ENCODE data around the gene DLL1.
"Not testable (repeated sequence)": the region's sequence is repeated elsewhere in the genome, so short reads cannot be mapped to it uniquely, and the experiment has no call there.

DLL1 gene

GRCh38 chr6:170266061-170266825, 24.6 kb downstream of the DLL1 start:
- peak; percentile 84 for DNase-seq

- DNase-seq = peak; percentile 87
These were observed 25.2 kb downstream of the DLL1 start for GRCh38 chr6:170265655-170266054.

GRCh38 chr6:170264644-170265043, 26.2 kb downstream of the DLL1 start:
- DNase-seq = not testable (repeated sequence)

GRCh38 chr6:170264086-170264485, 26.8 kb downstream of the DLL1 start:
- no peak for DNase-seq

GRCh38 chr6:170263410-170263809, 27.5 kb downstream of the DLL1 start:
- no peak for DNase-seq

- no peak for DNase-seq
These were observed 28.3 kb downstream of the DLL1 start for GRCh38 chr6:170262489-170263088.

GRCh38 chr6:170261643-170262488, 29.0 kb downstream of the DLL1 start:
- no peak for DNase-seq

- DNase-seq = peak; percentile 71
These were observed 30.2 kb downstream of the DLL1 start for GRCh38 chr6:170260686-170261085.

- DNase-seq = no peak
These were observed 31.6 kb downstream of the DLL1 start for GRCh38 chr6:170259278-170259677.

GRCh38 chr6:170258407-170258806, 32.5 kb downstream of the DLL1 start:
- DNase-seq = no peak

GRCh38 chr6:170257376-170257775, 33.5 kb downstream of the DLL1 start:
- no peak for DNase-seq

- no peak for DNase-seq
These were observed 34.2 kb downstream of the DLL1 start for GRCh38 chr6:170256641-170257040.

- no peak for DNase-seq
These were observed 35.3 kb downstream of the DLL1 start for GRCh38 chr6:170255426-170256125.

GRCh38 chr6:170254315-170255213, 36.3 kb downstream of the DLL1 start:
- no peak for DNase-seq

- DNase-seq = no peak
These were observed 37.0 kb downstream of the DLL1 start for GRCh38 chr6:170253910-170254269.

GRCh38 chr6:170253226-170253909, 37.5 kb downstream of the DLL1 start:
- DNase-seq = peak; percentile 21

- DNase-seq = no peak
These were observed 38.9 kb downstream of the DLL1 start for GRCh38 chr6:170251776-170252571.

GRCh38 chr6:170250981-170251775, 39.7 kb downstream of the DLL1 start:
- DNase-seq = no peak

GRCh38 chr6:170250455-170250854, 40.4 kb downstream of the DLL1 start:
- no peak for DNase-seq

GRCh38 chr6:170249817-170250216, 41.1 kb downstream of the DLL1 start:
- DNase-seq = no peak
